Daoy (cell line): ENCODE data around the gene TOM1. TPM values are rescaled to one million over a fixed set of nuclear protein-coding genes. Genes with fewer than 3 reads are reported as not detected.
A peak's percentile ranks its signal among the peaks of the same experiment; 100 is the strongest.

Experiments
- DNase-seq: peaks from one replicate; pipeline ENCODE4 v3.0.0-alpha.2; 2015; ENCODE audit warnings: low read depth
- total RNA-seq: library from RNA; depleted of rRNA; stranded (reverse); fragments of >200 nt; shearing (Covaris generic); gene quantifications from 2 replicates; pipeline ENCODE4 v1.2.3, GENCODE V29; 2014; rRNA removed

Gene TOM1
- 19.9 and 25.8 TPM in 2 replicates for total RNA-seq

DNA sequence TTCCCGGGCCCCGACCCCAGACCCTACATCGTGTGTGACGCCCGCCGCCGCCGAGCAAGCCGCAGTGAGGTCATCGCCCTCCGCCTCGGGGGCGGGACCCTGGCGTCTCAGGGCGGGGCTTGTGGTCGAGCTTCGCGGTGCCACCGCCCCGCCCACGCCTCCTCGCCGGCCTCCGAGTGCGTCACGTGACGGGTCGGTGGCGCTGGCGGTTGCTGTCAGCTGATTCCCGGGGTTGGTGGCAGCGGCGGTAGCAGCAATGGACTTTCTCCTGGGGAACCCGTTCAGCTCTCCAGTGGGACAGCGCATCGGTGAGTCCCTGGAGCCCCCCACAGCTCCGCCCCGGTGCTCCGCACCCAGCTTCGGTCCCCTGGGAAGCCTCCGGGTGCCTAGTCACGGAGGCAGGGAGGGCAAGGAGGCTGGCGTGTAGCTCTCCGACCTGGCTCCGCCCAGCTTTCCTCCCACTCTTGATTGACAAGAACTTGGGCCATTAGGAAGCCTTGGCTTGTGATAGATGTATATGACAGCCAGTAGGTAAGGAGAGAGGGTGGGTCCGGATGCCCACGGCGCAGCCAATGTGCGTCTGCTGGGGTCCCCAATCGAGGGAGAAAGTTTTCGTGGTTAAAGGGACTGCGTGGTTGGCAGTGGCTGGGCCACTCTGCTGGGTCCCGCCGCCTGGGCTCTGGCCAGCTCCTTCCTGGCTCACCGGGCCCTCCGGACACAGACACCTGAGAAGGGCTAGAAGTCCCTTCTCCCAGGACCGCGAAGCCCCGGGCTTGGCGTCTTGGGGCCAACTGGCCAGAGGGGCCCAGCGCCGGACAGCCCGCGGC, at the start of gene TOM1:
Gene TOM1 (plus strand): TSS at position 222 of the 827 bp plus-strand sequence. CDS start 35 bp downstream, at position 257.
- DNase-seq: peak; percentile 96

DNA sequence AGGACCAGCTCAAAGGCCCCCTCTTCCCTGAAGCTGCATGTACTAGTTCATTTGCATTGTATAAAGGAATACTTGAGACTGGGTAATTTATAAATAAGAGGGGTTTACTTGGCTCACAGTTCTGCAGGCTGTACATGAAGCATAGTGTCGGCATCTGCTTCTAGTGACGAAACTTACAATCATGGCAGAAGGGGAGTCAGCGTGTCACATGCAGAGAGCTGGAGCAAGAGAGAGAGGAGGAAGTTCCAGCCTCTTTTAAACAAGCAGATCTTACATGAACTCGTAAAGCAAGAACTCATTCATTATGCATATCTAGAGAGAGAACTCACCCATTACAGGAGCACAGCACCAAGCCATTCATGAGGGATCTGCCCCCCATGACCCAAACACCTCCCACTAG, 49.5 kb upstream of the TOM1 start:
- no peak for DNase-seq

DNA sequence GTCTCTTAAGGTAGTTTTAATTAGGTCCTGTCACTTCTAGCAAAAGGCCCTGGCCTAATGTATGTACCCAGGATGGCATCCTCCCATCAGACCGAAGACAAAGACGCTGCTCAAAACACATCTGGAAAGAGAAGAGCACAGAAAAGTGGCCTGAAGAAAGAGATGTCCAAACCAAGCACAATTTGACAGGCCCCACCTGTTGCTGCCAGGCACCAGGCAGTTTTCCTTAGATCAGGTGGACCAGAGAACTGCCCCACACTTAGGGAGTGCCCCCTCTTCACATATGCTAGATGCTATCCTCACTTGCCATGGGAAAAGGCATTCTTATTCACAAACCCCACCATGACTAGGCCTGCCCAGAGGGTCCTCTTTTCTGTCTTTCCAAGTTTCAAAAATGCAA, 45.7 kb upstream of the TOM1 start:
- no peak for DNase-seq

DNA sequence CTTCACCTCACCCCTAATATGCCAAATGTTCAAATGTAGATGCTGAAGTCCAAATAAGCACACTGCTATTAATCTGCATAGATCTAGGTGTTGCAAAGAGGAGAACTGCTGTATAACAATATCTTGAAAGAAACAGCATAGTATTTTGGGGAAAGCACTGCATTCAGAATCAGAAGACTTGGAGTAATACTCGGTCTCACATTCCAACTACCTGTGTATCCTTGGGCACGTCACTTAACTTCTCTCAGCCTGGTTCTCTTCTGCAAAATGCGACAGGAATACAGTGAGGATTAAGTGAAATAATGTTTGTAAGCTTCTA, 42.7 kb upstream of the TOM1 start:
- DNase-seq: no peak

DNA sequence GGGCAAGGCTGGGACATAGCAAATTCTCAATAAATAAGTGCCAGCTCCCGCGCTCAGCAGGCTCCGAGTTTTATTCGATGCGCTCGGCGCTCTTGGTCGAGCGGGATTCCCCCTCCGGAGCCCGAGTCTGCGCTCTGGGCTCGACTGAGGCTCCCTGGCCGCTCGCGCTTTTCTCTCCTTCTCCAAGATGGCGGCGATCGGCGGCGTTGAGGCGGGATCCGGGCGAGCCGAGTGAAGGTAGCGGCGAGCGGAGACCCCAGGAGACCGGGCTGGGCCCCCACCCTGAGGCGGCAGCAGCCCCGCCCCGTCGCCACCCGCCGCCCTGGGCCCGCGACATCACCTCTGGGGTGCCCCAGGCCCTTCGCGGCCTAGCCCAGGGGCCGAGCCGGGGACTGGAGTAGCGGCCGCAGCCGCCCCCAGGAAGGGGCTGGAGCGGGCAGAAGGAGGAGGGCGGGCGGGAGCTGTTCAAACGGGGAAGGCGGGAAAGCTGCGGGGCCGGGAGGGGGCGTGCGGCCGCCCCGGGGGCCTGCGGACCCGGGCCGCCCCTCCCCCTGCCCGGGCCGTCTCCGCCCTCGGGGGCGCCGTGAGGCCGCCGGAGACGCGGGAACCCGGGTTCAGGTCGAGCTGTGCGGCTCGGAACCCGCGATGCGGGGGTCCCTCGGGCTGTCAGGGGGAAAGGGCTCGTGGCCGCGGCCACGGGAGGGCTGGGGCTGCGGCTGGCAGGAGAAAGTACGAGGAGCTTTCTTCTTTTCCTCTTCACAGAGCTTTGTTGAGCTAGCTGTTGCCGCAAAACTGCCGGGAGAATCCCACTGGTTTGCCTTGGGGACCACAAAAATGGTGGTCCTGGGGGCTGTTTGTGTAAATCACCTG, 42.1 kb upstream of the TOM1 start, which contains the start of gene HMGXB4:
Gene HMGXB4 (plus strand): TSS at position 173 of the 870 bp plus-strand sequence. CDS start 4,898 bp downstream, outside the sequence.
- DNase-seq: peak; percentile 88

DNA sequence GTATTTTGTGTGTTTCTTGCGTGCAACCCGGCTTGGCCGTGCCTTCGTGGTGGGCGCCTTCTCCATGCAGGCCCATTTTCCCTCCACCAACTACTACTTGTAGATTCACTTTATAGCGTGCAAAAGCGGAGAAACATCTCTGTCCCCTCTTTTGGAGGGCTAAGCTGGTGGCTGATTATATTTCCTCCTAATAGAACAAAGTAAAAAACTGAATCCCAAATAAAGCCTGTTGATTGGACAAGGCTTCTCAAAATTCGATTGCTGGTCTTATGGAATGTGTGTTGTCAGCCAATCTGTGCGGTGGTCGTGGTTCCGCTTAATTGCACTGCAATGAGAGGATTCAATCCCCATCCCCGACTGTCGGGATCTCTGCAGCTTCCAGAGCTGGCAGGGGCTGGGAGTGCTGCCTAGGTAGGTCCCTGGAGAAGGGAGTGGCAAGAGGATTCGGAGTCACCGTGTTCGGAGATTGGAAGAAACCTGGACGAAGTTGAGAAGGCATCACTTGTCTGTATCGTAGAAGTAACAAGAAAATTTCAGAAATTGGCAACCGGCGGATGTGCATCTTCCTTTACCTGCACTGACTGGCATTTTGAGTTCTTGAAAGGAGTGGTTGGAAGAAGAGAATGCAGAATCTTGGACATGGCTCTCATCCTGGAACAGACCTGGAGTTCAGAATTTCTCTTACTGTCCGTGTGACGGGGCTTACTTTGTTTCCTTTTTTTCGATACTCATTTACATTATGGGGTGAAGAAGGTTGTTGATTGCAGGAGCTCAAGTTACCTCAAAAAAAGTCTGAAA, 41.3 kb upstream of the TOM1 start:
- peak; percentile 14 for DNase-seq

DNA sequence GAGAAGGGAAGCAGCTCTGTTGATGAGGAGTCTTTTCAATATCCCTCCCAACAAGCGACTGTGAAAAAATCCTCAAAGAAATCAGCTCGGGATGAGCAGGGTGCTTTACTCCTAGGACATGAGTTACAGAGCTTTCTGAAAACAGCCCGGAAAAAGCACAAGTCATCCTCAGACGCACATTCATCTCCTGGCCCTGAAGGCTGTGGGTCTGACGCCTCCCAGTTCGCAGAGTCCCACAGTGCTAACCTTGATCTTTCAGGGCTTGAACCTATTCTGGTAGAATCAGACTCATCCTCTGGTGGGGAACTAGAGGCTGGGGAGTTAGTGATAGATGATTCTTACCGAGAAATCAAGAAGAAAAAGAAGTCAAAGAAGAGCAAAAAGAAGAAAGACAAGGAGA, 34.7 kb upstream of the TOM1 start:
- no peak for DNase-seq

DNA sequence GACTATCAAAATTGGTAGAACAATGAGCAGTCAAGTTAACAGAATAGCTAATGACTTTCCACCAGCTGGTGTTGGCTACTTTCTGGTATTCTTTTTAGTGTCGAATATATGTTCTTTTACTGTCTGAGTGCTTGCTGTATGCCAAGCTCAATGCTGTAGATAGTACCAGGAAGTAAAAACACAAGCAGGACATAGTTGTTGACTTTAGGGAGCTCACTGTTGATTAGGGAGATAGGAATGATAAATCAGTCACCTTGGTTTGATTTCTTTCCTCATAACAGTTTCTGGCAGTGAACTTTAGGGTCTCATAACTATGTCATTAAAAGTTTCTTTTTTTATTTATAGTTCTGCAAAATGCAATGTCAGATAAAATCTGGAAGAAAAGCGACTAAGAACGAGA, 33.4 kb upstream of the TOM1 start:
- DNase-seq: no peak

DNA sequence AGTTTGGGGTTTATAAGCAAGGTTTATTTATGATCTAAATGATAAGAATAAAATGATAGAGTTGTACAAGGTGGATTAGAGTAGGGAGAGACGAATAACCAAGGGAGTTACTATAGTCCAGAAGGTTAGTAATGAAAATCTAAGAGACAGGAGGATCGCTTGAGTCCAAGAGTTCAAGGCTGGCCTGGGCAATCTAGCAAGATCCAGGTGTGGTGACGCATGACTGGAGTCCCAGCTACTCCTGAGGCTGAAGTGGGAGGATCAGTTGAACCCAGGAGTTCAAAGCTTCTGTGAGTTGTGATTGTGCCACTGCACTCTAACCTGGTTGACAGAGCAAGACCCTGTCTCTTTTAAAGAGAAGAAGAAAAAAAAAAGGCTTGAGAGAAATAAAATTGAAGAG, 30.1 kb upstream of the TOM1 start:
- DNase-seq: no peak

DNA sequence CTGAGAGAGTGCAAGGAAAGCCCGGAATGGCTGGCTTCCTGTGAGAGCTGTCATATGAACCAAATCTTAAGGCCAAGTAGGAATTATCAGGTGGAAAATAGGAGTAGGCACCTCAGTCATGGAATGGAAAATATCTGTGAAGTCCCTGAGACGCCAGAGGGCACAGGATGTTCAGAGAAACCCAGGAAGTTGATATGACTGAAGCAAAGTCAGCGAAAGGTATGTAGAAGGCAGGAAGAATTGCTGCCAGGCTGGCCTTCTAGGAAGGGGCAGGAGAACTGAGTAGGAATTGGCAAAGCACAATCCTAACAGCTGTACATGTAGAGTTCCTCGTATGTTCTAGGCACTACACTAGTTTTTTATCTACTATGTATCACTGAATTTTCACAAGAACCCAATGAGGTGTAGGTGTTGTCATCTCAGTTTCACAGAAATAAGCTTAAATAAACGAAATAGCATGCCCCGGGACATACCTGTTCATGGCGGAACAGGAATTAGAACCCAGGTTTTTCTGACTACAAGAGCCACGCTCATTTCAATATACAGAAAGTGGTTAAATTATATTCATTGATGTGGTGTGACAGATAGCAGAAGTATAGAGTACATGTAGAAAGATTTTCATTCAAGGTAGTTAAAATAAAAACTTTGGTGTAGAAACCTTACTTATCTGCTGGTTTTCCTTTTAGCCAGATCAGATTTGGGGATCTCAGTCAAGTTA, 25.4 kb upstream of the TOM1 start:
- DNase-seq: no peak

DNA sequence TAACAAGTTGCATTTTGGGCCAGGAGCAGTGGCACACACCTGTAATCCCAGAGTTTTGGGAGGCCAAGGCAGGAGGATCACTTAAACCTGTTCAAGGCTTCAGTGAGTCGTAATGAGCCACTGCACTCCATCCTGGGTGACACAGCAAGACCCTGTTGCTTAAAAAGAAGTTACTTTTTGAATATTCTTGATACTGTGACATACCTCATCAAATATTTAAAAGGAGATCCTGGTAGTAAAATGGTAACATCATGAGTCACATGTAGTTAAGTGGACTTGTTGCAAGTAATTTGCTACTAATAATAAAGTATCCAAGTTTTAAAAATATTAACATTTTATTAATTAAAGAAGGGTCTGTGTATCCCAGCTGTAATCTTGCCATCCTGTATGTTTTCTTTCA, 24.1 kb upstream of the TOM1 start:
- no peak for DNase-seq

DNA sequence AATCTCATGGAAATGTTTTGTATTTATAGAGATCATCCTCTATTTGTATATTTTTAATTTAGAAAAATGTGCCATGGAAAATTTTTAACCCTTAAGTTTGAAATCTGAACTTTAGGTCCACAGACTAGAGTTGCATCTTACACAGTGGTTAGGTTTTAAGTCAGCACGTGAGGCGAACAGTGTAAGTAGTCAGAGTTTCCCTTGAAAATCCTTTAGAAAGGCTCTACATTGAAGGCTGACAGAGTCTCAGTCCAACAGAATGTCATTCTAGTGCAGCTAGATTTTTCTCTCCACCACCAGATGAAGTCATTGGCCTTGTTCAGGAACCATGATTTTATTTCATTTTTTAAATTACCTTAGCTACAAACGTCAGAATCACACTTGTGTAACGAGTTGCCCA, 23.7 kb upstream of the TOM1 start:
- no peak for DNase-seq

DNA sequence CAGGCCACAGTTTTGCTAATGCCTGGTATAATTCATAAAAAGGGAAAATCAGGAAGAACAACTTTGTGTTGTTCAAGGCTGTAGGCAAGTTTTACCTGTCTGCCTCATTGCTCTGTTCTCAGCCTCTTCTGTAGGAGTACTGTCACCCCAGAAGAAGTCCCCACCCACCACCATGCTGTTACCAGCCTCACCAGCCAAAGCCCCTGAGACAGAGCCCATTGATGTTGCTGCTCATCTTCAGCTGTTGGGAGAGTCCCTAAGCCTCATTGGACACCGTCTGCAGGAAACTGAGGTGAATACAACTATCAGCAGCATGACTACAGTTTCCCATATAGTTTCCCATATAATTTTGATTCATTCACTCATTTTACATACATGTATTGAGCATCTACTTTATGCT, 11.6 kb upstream of the TOM1 start:
- no peak for DNase-seq

DNA sequence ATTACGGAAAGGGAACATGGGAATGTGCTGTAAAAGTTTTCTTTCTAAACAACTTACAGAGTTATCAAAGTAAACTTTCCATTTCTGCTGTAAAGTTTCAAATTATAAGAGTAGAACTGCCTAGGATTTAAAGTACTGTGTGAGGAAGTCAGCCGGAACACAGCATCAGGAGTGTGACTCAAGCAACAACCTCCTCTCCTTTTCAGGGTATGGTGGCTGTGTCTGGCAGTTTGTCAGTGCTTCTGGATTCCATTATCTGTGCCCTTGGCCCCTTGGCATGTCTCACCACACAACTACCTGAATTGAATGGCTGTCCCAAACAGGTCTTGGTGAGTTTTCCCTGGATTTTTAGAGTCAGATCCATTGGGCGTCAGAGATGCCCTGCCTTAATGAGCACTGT, 6.9 kb upstream of the TOM1 start:
- DNase-seq: no peak

DNA sequence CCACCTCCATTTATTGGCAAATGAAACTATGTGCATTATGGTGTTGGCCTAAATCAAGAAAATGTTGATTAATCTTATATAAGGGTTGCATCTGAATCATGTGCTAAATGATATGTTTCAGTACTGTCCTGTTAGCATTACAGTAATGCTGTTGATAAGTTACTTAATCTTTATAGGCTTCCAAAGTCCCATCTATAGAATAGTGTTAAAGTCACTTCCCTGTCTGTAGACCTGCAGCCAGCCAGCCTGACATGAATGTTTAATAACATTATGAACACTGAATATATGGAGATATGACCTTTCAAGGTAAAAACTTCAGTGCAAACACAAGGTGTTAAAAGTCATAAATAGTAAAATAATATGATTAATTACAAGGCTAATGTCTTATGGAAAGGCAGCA, 3.6 kb upstream of the TOM1 start:
- no peak for DNase-seq

DNA sequence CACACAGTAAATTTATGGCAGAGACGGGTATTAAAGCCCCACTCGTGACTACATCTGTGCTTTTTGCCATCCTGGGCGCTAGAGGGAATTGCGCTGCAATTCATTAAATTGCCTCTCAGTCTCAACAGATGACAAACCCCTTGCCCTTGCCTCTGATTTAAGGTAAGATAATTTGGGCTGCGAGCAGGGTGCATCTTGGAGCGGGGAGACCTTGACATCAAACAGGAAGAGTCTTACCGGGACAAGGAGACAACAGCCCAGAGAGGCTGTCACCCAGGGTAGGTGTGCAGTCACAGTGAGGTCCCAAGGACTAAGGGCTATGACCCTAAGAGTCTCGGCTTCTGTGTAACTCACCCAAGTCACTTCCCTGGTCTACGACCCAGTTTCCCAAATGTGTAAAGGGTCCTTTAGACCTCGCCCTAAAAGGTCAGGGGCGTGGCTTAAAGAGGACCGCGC, 449 bp upstream of the TOM1 start:
- no peak for DNase-seq

DNA sequence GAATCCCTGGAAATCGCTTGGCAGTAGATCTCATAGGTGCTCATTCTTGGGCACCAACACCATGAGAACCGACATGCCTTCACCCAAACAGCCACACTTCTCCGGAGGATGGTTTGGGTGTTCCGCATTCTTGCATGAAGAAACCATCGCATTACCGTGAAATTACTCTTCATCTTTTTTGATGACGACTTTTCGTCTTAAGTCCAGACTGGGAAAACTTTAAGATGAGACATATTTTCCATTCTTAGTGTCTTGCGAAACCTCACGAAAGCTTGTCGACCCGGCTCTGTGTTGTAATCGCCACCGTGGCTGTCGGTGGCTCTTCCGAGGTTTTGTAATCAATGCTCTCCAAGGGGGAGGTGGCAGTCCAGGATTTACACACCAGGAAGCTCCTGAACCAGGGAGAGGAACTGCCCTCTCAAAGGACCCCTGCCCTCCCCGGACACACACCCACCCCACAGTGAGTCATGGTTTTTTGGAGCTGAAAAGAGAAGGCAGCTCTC, 1.7 kb downstream of the TOM1 start:
- DNase-seq: peak; percentile 46

DNA sequence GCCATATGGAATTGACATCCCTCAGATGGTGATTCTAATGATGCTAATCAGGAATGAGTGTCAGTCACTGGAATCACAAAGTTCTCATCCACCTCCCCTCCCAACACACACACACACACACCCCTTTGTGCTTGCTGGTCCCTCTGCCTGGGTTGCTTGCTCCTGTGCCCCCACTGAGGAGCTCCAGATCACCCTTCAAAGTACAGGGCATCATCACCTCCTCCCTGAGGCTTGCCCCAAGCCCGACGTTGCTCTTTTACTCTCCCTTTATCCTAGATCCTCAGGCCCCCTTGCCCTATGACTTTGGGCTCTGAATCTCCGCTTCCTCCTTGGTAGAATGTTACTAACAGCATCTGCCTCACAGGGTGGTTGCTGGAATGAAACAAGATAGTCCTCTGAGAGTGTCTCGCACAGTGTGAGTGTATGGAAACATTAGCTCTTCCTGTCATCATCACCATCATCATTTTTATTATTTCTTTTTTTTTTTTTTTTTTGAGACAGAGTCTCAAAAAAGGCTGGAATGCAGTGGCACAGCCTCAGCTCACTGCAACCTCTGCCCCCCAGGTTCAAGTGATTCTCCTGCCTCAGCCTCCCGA, 3.4 kb downstream of the TOM1 start:
- DNase-seq: no peak

DNA sequence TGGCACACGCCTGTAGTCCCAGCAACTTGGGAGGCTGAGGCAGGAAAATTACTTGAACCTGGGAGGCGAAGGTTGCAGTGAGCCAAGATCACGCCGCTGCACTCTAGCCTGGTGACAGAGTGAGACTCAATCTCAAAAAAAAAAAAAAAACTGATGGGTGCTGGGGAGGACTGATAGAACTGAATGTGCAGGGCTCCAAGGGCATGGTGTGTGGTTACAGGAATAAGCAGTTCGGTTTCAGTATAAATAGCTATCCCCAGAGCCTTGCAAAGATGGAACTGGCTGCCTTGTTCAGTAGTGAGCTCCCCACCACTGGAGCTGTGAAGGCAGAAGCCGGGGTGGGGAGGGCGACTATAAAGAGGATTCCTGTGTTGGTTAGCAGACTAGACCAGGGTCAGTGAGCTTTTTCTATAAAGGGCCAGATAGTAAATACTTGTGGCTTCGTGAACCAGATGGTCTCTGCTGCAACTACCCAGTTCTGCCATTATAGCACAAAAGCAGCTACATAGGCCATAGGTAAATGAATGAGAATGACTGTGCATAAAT, 5.9 kb downstream of the TOM1 start:
- DNase-seq: no peak

DNA sequence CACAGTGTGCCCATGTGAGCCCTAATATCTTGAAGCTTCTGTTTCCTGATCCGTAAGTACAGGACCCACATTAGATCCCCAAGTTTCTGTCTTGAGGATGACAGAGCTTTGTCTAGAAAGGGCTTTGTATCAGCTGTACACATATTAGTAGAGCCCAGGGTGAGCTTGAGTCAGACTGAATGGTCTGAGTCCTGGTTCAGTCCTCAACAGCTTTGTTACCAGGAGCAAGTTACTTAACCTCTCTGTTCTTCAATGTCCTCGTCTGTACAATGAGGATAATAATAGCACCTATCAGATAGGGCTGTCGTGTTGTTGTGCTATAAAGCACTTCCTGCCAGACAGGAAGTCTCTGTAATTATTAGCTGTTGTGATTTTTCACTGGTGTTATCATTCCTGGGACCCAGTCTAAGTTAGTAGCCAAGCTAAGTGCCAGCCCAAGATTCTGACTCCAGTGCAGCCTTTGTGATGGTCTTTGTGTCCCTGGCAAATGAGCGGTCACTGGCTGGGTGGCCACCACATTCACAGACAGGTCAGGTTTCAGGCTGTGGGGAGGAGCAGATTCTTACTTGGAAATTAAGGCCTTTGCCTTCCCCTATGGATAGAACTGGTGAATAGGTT, 6.8 kb downstream of the TOM1 start:
- DNase-seq: no peak
